HG02840 (cell line): ENCODE data around the gene HNRNPA3.
"Not testable (repeated sequence)": the region's sequence is repeated elsewhere in the genome, so short reads cannot be mapped to it uniquely, and the experiment has no call there.

ENCODE experiments used
- ATAC-seq: cut with Tn5 transposase; IDR thresholded peaks from one replicate; pipeline ENCODE4 v1.9.1; 2021; ENCODE audit warnings: mild to moderate bottlenecking, moderate library complexity, moderate number of reproducible peaks; ENCODE audit not compliant: unreplicated experiment, low FRiP score

HNRNPA3 gene

DNA sequence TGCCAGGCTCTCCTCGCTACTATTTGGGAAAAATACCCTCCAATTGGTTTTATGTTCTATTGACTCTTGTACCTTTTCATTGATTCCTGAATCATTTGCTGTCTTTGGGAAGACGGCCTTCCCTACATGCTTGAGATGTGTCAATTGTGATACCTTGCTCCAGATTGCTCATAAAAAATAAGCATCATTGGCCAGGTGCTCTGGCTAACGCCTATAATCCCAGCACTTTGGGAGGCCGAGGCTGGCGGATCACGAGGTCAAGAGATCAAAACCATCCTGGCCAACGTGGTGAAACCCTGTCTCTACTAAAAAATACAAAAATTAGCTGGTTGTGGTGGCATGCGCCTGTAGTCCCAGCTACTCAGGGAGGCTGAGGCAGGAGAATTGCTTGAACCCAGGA lies 54.4 kb downstream of the HNRNPA3 start:
- not testable (repeated sequence) for ATAC-seq

- no peak for ATAC-seq
Observed at GRCh38 chr2:177268187-177268871, 55.7 kb downstream of the HNRNPA3 start.

GRCh38 chr2:177268901-177269300 lies 56.3 kb downstream of the HNRNPA3 start:
- ATAC-seq = no peak

- no peak for ATAC-seq
Observed at GRCh38 chr2:177270531-177270930, 57.9 kb downstream of the HNRNPA3 start.

GRCh38 chr2:177271981-177272666 lies 59.5 kb downstream of the HNRNPA3 start:
- no peak for ATAC-seq

GRCh38 chr2:177272765-177273164 lies 60.2 kb downstream of the HNRNPA3 start:
- no peak for ATAC-seq

- ATAC-seq = no peak
Observed at GRCh38 chr2:177273408-177273807, 60.8 kb downstream of the HNRNPA3 start.
